Suprapubic skin (tissue), 4 donors: ENCODE measurements around the gene UGT1A7.

Source experiments
- CTCF ChIP-seq, 2 donors: fragments of 200-600 bp in 1 of 2; fragments of 450-650 bp in 1 of 2; sonication (generic) in 1 of 2; IDR thresholded peaks; one replicate each; pipeline ENCODE4 v1.5.1; 2016 to 2019; ENCODE audit warnings: antibody characterized with exemption in 2 of 2, mild to moderate bottlenecking in 1 of 2, moderate library complexity in 1 of 2
- EP300 ChIP-seq: sonication (generic); formaldehyde crosslinking; IDR thresholded peaks from one replicate; pipeline ENCODE4 v1.6.1; 2017; ENCODE audit warnings: antibody characterized with exemption
- POLR2AphosphoS5 ChIP-seq, 3 donors: sonication (generic); formaldehyde crosslinking; IDR thresholded peaks; one replicate each; pipeline ENCODE4 v1.6.1; 2017; ENCODE audit warnings: antibody characterized with exemption in 3 of 3

- no peak for TF ChIP-seq CTCF (IDR thresholded peaks at IDR 0.05)
- no peak for TF ChIP-seq POLR2AphosphoS5 (IDR thresholded peaks at IDR 0.05)
- TF ChIP-seq EP300, result no peak
These were observed 132.5 kb downstream of the UGT1A7 start for GRCh38 chr2:233814056-233814835.
